HG02642 (cell line): ENCODE results near the gene CD63.

ENCODE experiments used
- ATAC-seq: cut with Tn5 transposase; IDR thresholded peaks from one replicate; pipeline ENCODE4 v1.9.1; 2021; ENCODE audit warnings: mild to moderate bottlenecking; ENCODE audit not compliant: unreplicated experiment, poor library complexity

The CD63 gene

GRCh38 chr12:55723516-55724225 lies 5.1 kb downstream of the CD63 start:
- no peak for ATAC-seq

GRCh38 chr12:55722948-55723347 lies 5.9 kb downstream of the CD63 start:
- ATAC-seq, result no peak

GRCh38 chr12:55721601-55722213 lies 7.1 kb downstream of the CD63 start:
- no peak for ATAC-seq

GRCh38 chr12:55720894-55721444 lies 7.8 kb downstream of the CD63 start:
- no peak for ATAC-seq

GRCh38 chr12:55720071-55720564 lies 8.7 kb downstream of the CD63 start, which contains the start of gene RDH5:
Gene RDH5 (plus strand): TSS chr12:55720393. CDS start chr12:55721185, 792 bp downstream.
- no peak for ATAC-seq

GRCh38 chr12:55719371-55719770 lies 9.4 kb downstream of the CD63 start:
- ATAC-seq, result no peak

- ATAC-seq, result no peak
Measured at GRCh38 chr12:55718624-55719275, 10.1 kb downstream of the CD63 start.

- no peak for ATAC-seq
Measured at GRCh38 chr12:55718015-55718414, 10.8 kb downstream of the CD63 start.

GRCh38 chr12:55717011-55718007 lies 11.5 kb downstream of the CD63 start:
- ATAC-seq, result no peak

- ATAC-seq, result no peak
Measured at GRCh38 chr12:55716582-55716957, 12.2 kb downstream of the CD63 start.

GRCh38 chr12:55715833-55716581 lies 12.8 kb downstream of the CD63 start, which contains the start of gene BLOC1S1:
Gene BLOC1S1 (plus strand): TSS chr12:55716046. CDS start chr12:55716052, 6 bp downstream.
- peak; percentile 95 for ATAC-seq

GRCh38 chr12:55715169-55715764 lies 13.5 kb downstream of the CD63 start:
- ATAC-seq, result no peak

- ATAC-seq, result no peak
Measured at GRCh38 chr12:55713721-55714120, 15.1 kb downstream of the CD63 start.

- no peak for ATAC-seq
Measured at GRCh38 chr12:55712700-55713415, 16.0 kb downstream of the CD63 start.

- no peak for ATAC-seq
Measured at GRCh38 chr12:55711786-55712553, 16.8 kb downstream of the CD63 start.

- no peak for ATAC-seq
Measured at GRCh38 chr12:55708695-55709233, 20.0 kb downstream of the CD63 start.
